GM19395 (cell line): ENCODE results near the gene MXRA8.

Source experiments
- ATAC-seq: cut with Tn5 transposase; IDR thresholded peaks from one replicate; pipeline ENCODE4 v1.9.1; 2021; ENCODE audit warnings: mild to moderate bottlenecking, moderate library complexity; ENCODE audit not compliant: unreplicated experiment

MXRA8 gene

GRCh38 chr1:1351511-1352427 lies 6.6 kb downstream of the MXRA8 start:
- ATAC-seq: no peak

- peak; percentile 46 for ATAC-seq
Measured at GRCh38 chr1:1349256-1350012, 8.9 kb downstream of the MXRA8 start, which contains the start of gene DVL1. DVL1 (minus strand) TSS chr1:1349418; CDS start chr1:1349065, 353 bp downstream.

- peak; percentile 21 for ATAC-seq
Measured at GRCh38 chr1:1348420-1349255, 9.7 kb downstream of the MXRA8 start.

- no peak for ATAC-seq
Measured at GRCh38 chr1:1347663-1348419, 10.5 kb downstream of the MXRA8 start.

GRCh38 chr1:1347026-1347595 lies 11.2 kb downstream of the MXRA8 start:
- ATAC-seq: no peak

- no peak for ATAC-seq
Measured at GRCh38 chr1:1346501-1346890, 11.9 kb downstream of the MXRA8 start.

- ATAC-seq: no peak
Measured at GRCh38 chr1:1345860-1346500, 12.4 kb downstream of the MXRA8 start.

GRCh38 chr1:1345384-1345783 lies 13.0 kb downstream of the MXRA8 start:
- ATAC-seq: no peak

GRCh38 chr1:1344655-1345361 lies 13.5 kb downstream of the MXRA8 start:
- no peak for ATAC-seq

GRCh38 chr1:1343811-1344421 lies 14.4 kb downstream of the MXRA8 start:
- no peak for ATAC-seq

GRCh38 chr1:1342584-1343115 lies 15.7 kb downstream of the MXRA8 start:
- no peak for ATAC-seq

- no peak for ATAC-seq
Measured at GRCh38 chr1:1342061-1342562, 16.2 kb downstream of the MXRA8 start.

GRCh38 chr1:1341549-1342021 lies 16.8 kb downstream of the MXRA8 start:
- ATAC-seq: no peak

- no peak for ATAC-seq
Measured at GRCh38 chr1:1340791-1341548, 17.4 kb downstream of the MXRA8 start.

GRCh38 chr1:1340185-1340584 lies 18.2 kb downstream of the MXRA8 start:
- no peak for ATAC-seq

GRCh38 chr1:1338278-1338677 lies 20.1 kb downstream of the MXRA8 start:
- ATAC-seq: no peak

- ATAC-seq: no peak
Measured at GRCh38 chr1:1337793-1338147, 20.6 kb downstream of the MXRA8 start.
